Vagina (tissue), 2 donors: ENCODE data around the gene KCNA2.

Experiments
- POLR2A ChIP-seq, 2 donors: fragments of 450-650 bp; IDR thresholded peaks; one replicate each; pipeline ENCODE4 v1.6.1; 2017; ENCODE audit warnings: antibody characterized with exemption in 2 of 2, mild to moderate bottlenecking in 2 of 2, moderate library complexity in 2 of 2
- POLR2AphosphoS5 ChIP-seq, 2 donors: sonication (generic); formaldehyde crosslinking; IDR thresholded peaks; one replicate each; pipeline ENCODE4 v1.9.0; 2017; ENCODE audit warnings: antibody characterized with exemption in 2 of 2, mild to moderate bottlenecking in 2 of 2, low read depth in 1 of 2; ENCODE audit not compliant: insufficient read depth in 1 of 2
- TF ChIP-seq, protein P1 (sequence below), 3 experiments: fragments of 450-650 bp in 2 of 3; fragments of 200-600 bp in 1 of 3; sonication (generic) in 1 of 3; IDR thresholded peaks; one replicate each; pipeline ENCODE4 v1.5.1; 2017 to 2019; ENCODE audit warnings: antibody characterized with exemption in 3 of 3, mild to moderate bottlenecking in 2 of 3, moderate library complexity in 2 of 3

- TF ChIP-seq, protein P1, sequence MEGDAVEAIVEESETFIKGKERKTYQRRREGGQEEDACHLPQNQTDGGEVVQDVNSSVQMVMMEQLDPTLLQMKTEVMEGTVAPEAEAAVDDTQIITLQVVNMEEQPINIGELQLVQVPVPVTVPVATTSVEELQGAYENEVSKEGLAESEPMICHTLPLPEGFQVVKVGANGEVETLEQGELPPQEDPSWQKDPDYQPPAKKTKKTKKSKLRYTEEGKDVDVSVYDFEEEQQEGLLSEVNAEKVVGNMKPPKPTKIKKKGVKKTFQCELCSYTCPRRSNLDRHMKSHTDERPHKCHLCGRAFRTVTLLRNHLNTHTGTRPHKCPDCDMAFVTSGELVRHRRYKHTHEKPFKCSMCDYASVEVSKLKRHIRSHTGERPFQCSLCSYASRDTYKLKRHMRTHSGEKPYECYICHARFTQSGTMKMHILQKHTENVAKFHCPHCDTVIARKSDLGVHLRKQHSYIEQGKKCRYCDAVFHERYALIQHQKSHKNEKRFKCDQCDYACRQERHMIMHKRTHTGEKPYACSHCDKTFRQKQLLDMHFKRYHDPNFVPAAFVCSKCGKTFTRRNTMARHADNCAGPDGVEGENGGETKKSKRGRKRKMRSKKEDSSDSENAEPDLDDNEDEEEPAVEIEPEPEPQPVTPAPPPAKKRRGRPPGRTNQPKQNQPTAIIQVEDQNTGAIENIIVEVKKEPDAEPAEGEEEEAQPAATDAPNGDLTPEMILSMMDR (IDR thresholded peaks at IDR 0.05) = no peak
- TF ChIP-seq POLR2AphosphoS5 (IDR thresholded peaks at IDR 0.05; ENCODE audit: insufficient read depth in 1 of 2, low read depth in 1 of 2) (peak; percentile 44 to 55), POLR2A (IDR thresholded peaks at IDR 0.05) (no peak)
Observed at GRCh38 chr1:110634455-110635311, 28.5 kb upstream of the KCNA2 start.
